ENCODE results near the gene LRRK1.
A peak's percentile ranks its signal among the peaks of the same experiment; 100 is the strongest.

LRRK1 gene

GRCh38 chr15:101004986-101005747 is 86.0 kb downstream of the LRRK1 start:
- no peak for DNase-seq (ENCODE audit: low read depth)

- peak; percentile 69 for DNase-seq (ENCODE audit: low read depth)
These were observed 88.0 kb downstream of the LRRK1 start for GRCh38 chr15:101006931-101007691.

GRCh38 chr15:101008158-101009139 is 89.3 kb downstream of the LRRK1 start:
- no peak for DNase-seq (ENCODE audit: low read depth)

- DNase-seq (ENCODE audit: low read depth), result no peak
These were observed 90.0 kb downstream of the LRRK1 start for GRCh38 chr15:101009176-101009575.

- no peak for DNase-seq (ENCODE audit: low read depth)
These were observed 91.6 kb downstream of the LRRK1 start for GRCh38 chr15:101010781-101011180.

- DNase-seq (ENCODE audit: low read depth), result no peak
These were observed 93.4 kb downstream of the LRRK1 start for GRCh38 chr15:101012326-101013200.

- DNase-seq (ENCODE audit: low read depth), result no peak
These were observed 94.0 kb downstream of the LRRK1 start for GRCh38 chr15:101013201-101013550.

- no peak for DNase-seq (ENCODE audit: low read depth)
These were observed 94.9 kb downstream of the LRRK1 start for GRCh38 chr15:101013769-101014675.

- DNase-seq (ENCODE audit: low read depth), result no peak
These were observed 96.0 kb downstream of the LRRK1 start for GRCh38 chr15:101014921-101015841.

GRCh38 chr15:101016581-101016980 is 97.4 kb downstream of the LRRK1 start:
- DNase-seq (ENCODE audit: low read depth), result no peak

GRCh38 chr15:101017093-101017754 is 98.1 kb downstream of the LRRK1 start:
- no peak for DNase-seq (ENCODE audit: low read depth)

- no peak for DNase-seq (ENCODE audit: low read depth)
These were observed 98.9 kb downstream of the LRRK1 start for GRCh38 chr15:101018016-101018415.

GRCh38 chr15:101018450-101018849 is 99.3 kb downstream of the LRRK1 start:
- DNase-seq (ENCODE audit: low read depth), result no peak

- no peak for DNase-seq (ENCODE audit: low read depth)
These were observed 100.3 kb downstream of the LRRK1 start for GRCh38 chr15:101019366-101019896.

- no peak for DNase-seq (ENCODE audit: low read depth)
These were observed 101.3 kb downstream of the LRRK1 start for GRCh38 chr15:101020451-101020850.

- no peak for DNase-seq (ENCODE audit: low read depth)
These were observed 101.8 kb downstream of the LRRK1 start for GRCh38 chr15:101020945-101021344.

- no peak for DNase-seq (ENCODE audit: low read depth)
These were observed 103.1 kb downstream of the LRRK1 start for GRCh38 chr15:101022306-101022705.

GRCh38 chr15:101022876-101023275 is 103.7 kb downstream of the LRRK1 start:
- DNase-seq (ENCODE audit: low read depth), result no peak

Measured in stromal cell of bone marrow (primary cell).